ENCODE results near the gene SPHK2. TPM values are rescaled to one million over a fixed set of nuclear protein-coding genes. Genes with fewer than 3 reads are reported as not detected.

Gene SPHK2
- polyA plus RNA-seq, 1 of the 3 experiments (the other 2 are of a cell fraction): 14.8 TPM

DNA sequence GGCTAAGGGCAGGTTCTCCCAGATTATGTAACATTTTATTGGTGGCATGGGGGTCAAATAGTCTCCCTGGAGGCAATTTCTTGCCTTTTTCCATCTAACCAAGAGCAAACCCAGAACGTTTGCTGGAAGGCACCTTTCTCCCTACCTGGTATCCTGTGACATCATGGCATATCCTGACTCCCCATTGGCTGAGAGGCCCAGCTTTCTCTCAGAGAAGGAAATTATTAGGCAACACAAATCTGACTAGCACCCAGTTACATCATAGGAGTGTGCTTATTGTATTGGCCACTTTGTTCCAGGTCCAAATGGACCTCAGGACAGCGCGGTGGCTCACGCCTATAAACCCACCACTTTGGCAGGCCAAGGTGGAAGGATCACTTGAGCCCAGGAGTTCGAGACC lies 40.5 kb downstream of the SPHK2 start:
- CTCF ChIA-PET: no interaction called here
- no peak for DNase-seq

DNA sequence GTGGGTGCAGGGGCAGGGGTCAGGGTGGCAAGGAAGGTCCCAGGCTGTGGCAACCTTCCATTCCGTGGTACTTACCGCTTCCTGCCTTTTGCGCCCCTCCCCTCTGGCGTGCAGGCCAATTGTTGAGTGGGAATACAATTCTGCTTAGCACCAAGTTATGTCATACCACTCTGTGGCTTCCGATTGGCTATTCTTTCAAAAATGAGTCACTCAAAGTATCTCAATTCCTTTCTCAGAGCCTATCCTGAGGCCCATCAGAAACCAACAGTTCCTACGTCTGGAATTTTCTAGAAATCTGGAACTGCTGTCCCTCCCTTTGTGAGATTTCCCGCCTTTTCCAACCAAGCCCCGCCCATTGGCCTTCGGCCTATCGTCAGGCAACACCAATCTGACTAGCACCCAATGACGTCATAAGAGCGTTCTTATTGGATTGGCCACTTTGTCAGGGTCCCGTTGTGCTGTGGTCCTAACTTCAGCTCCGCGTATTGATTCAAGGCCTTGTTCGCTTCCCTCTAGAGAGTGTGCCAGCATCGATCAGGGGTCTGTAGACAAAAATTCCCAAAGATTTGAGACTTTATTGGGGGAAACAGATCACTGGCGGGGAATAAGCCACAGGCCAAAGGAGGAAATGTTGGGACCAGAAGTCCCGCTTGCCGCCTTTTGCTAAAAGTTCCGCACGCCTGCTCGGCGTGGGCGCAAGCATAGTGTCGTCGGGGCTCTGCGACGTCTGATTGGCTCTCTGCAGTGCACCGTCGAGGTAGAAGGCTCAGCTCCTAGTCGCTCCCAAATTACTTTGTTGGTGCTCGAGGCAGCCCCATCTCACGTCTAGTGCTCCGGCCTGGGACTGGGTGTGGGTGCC lies 41.8 kb downstream of the SPHK2 start:
- Histone ChIP-seq H3F3A (replicated peaks; ENCODE audit: insufficient read depth) (peaks cover 4% of the 10 kb centered on the region), H3K27ac (ENCODE audit: low read depth in 2 of 2, low read length in 1 of 2) (no peak overlapping the region; a peak in 1 of 4 replicates), H3K9ac (no peak overlapping the region), H3K79me2 (ENCODE audit: insufficient read depth) (no peaks in the 10 kb centered on the region), H3K27me3 (ENCODE audit: insufficient read depth) (no peaks in the 10 kb centered on the region), H3K4me3 (ENCODE audit: low read depth in 2 of 2, low read length in 1 of 2) (no peak overlapping the region), H3K4me1 (ENCODE audit: control insufficient read depth in 1 of 2, insufficient read depth in 2 of 2, low read depth in 1 of 2, low read length in 1 of 2) (peaks cover 0 to 2% of the 10 kb centered on the region in 2 experiments; a peak in 1 of 4 replicates), H3K9me3 (no peaks in the 10 kb centered on the region), H3K36me3 (replicated peaks in 1 of 2; ENCODE audit: control insufficient read depth in 1 of 2, insufficient read depth in 2 of 2, low read length in 1 of 2) (no peaks in the 10 kb centered on the region), H3K9me2 (no peaks in the 10 kb centered on the region), H3K4me2 (no peak overlapping the region), H4K20me1 (ENCODE audit: insufficient read depth) (no peaks in the 10 kb centered on the region), H2AFZ (ENCODE audit: low read depth) (no peak overlapping the region; the same call in 1 of the 2 replicates)
- ChIA-PET POLR2A (interaction anchor here (0.7 kb wide), 1 partner anchor 42 kb away, joined by 3 read pairs; no protein-coding TSS in a partner anchor), CTCF (no interaction called here)
- peak; percentile 88 for DNase-seq
- peak; percentile 99 for TF ChIP-seq RFX5 (IDR thresholded peaks at IDR 0.05; ENCODE audit: low read length)
- TF ChIP-seq, protein P1, sequence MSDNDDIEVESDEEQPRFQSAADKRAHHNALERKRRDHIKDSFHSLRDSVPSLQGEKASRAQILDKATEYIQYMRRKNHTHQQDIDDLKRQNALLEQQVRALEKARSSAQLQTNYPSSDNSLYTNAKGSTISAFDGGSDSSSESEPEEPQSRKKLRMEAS (IDR thresholded peaks at IDR 0.05; ENCODE audit: low read depth): peak; percentile 59; the same call in 1 of the 2 replicates
- no peak for TF ChIP-seq RCOR1 (IDR thresholded peaks at IDR 0.05; ENCODE audit: low read length)
- 78% methylated on average over 35 of the region's 35 CpGs for WGBS (ENCODE audit: low lambda C conversion rate)

More for the DNA sequence above, 40.5 kb downstream of the SPHK2 start:
- no peaks in the 10 kb centered on the region for H3K79me2 ChIP-seq (ENCODE audit: insufficient read depth)
- no peaks in the 10 kb centered on the region for H3K9me2 ChIP-seq
- peaks cover 0 to 3% of the 10 kb centered on the region in 2 experiments; a peak in 1 of 4 replicates for H3K4me1 ChIP-seq (ENCODE audit: control insufficient read depth in 1 of 2, insufficient read depth in 2 of 2, low read depth in 1 of 2, low read length in 1 of 2)
- no peak overlapping the region for H3K4me2 ChIP-seq
- H3K27ac ChIP-seq (ENCODE audit: low read depth in 2 of 2, low read length in 1 of 2): no peak overlapping the region
- WGBS (ENCODE audit: low lambda C conversion rate): 77% methylated on average over 5 of the region's 5 CpGs
- no peaks in the 10 kb centered on the region for H4K20me1 ChIP-seq (ENCODE audit: insufficient read depth)
- no peak overlapping the region for H3K4me3 ChIP-seq (ENCODE audit: low read depth in 2 of 2, low read length in 1 of 2)
- H2AFZ ChIP-seq (ENCODE audit: low read depth): no peak overlapping the region
- H3K9ac ChIP-seq: no peak overlapping the region
- POLR2A ChIA-PET: no interaction called here
- H3K27me3 ChIP-seq (ENCODE audit: insufficient read depth): no peaks in the 10 kb centered on the region
- no peaks in the 10 kb centered on the region for H3K9me3 ChIP-seq
- H3F3A ChIP-seq (replicated peaks; ENCODE audit: insufficient read depth): peaks cover 4% of the 10 kb centered on the region
- TF ChIP-seq TCF12 (IDR thresholded peaks at IDR 0.05) (no peak), RFX5 (IDR thresholded peaks at IDR 0.05; ENCODE audit: low read length) (peak; percentile 97)
- no peaks in the 10 kb centered on the region for H3K36me3 ChIP-seq (replicated peaks in 1 of 2; ENCODE audit: control insufficient read depth in 1 of 2, insufficient read depth in 2 of 2, low read length in 1 of 2)

- POLR2A ChIA-PET: interaction anchor here (0.7 kb wide), 1 partner anchor 41 kb away, joined by 3 read pairs; no protein-coding TSS in a partner anchor
- Histone ChIP-seq H3K36me3 (replicated peaks in 1 of 2; ENCODE audit: control insufficient read depth in 1 of 2, insufficient read depth in 2 of 2, low read length in 1 of 2) (no peaks in the 10 kb centered on the region), H3K79me2 (ENCODE audit: insufficient read depth) (no peaks in the 10 kb centered on the region), H3K4me1 (ENCODE audit: control insufficient read depth in 1 of 2, insufficient read depth in 2 of 2, low read depth in 1 of 2, low read length in 1 of 2) (peaks cover 0 to 2% of the 10 kb centered on the region in 2 experiments; a peak in 1 of 4 replicates), H2AFZ (ENCODE audit: low read depth) (no peak overlapping the region), H3K9me3 (no peaks in the 10 kb centered on the region), H3K4me3 (ENCODE audit: low read depth in 2 of 2, low read length in 1 of 2) (no peak overlapping the region), H3K9ac (no peak overlapping the region), H3K27me3 (ENCODE audit: insufficient read depth) (no peaks in the 10 kb centered on the region), H3K27ac (ENCODE audit: low read depth in 2 of 2, low read length in 1 of 2) (no peak overlapping the region), H4K20me1 (ENCODE audit: insufficient read depth) (no peaks in the 10 kb centered on the region), H3K9me2 (no peaks in the 10 kb centered on the region), H3K4me2 (no peak overlapping the region), H3F3A (replicated peaks; ENCODE audit: insufficient read depth) (peaks cover 4% of the 10 kb centered on the region)
- CTCF ChIA-PET: no interaction called here
- no peak for DNase-seq
- WGBS (ENCODE audit: low lambda C conversion rate): 96% methylated on average over 31 of the region's 50 CpGs
- TF ChIP-seq, protein P2, sequence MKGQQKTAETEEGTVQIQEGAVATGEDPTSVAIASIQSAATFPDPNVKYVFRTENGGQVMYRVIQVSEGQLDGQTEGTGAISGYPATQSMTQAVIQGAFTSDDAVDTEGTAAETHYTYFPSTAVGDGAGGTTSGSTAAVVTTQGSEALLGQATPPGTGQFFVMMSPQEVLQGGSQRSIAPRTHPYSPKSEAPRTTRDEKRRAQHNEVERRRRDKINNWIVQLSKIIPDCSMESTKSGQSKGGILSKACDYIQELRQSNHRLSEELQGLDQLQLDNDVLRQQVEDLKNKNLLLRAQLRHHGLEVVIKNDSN (IDR thresholded peaks at IDR 0.05; ENCODE audit: borderline replicate concordance, low read depth): no peak
- no peak for TF ChIP-seq USF2 (IDR thresholded peaks at IDR 0.05; ENCODE audit: borderline replicate concordance, low read depth, low read length)
- TF ChIP-seq EZH2phosphoT487 (IDR thresholded peaks at IDR 0.05; ENCODE audit: borderline replicate concordance, low read depth): no peak
- no peak for TF ChIP-seq NRF1 (IDR thresholded peaks at IDR 0.05; ENCODE audit: low read depth, low read length)
- TF ChIP-seq EP300 (IDR thresholded peaks at IDR 0.05; ENCODE audit: borderline replicate concordance in 1 of 2, low read depth in 1 of 2, low read length in 1 of 2): no peak
- TF ChIP-seq, protein P3, sequence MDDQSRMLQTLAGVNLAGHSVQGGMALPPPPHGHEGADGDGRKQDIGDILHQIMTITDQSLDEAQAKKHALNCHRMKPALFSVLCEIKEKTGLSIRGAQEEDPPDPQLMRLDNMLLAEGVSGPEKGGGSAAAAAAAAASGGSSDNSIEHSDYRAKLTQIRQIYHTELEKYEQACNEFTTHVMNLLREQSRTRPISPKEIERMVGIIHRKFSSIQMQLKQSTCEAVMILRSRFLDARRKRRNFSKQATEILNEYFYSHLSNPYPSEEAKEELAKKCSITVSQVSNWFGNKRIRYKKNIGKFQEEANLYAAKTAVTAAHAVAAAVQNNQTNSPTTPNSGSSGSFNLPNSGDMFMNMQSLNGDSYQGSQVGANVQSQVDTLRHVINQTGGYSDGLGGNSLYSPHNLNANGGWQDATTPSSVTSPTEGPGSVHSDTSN (IDR thresholded peaks at IDR 0.05): no peak
- TF ChIP-seq CHD2 (IDR thresholded peaks at IDR 0.05; ENCODE audit: low read length, partially characterized antibody): no peak
- TF ChIP-seq, protein P4, sequence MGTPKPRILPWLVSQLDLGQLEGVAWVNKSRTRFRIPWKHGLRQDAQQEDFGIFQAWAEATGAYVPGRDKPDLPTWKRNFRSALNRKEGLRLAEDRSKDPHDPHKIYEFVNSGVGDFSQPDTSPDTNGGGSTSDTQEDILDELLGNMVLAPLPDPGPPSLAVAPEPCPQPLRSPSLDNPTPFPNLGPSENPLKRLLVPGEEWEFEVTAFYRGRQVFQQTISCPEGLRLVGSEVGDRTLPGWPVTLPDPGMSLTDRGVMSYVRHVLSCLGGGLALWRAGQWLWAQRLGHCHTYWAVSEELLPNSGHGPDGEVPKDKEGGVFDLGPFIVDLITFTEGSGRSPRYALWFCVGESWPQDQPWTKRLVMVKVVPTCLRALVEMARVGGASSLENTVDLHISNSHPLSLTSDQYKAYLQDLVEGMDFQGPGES (IDR thresholded peaks at IDR 0.05; ENCODE audit: low read depth, low read length): no peak
- TF ChIP-seq TCF12 (IDR thresholded peaks at IDR 0.05): no peak
- TF ChIP-seq NFIC (IDR thresholded peaks at IDR 0.05; ENCODE audit: borderline replicate concordance): no peak
- TF ChIP-seq RAD21 (IDR thresholded peaks at IDR 0.05; ENCODE audit: low read length): no peak
- no peak for TF ChIP-seq MEF2A (IDR thresholded peaks at IDR 0.05; ENCODE audit: borderline replicate concordance, low read depth)
- TF ChIP-seq TAF1 (IDR thresholded peaks at IDR 0.05; ENCODE audit: borderline replicate concordance, low read depth, low read length): no peak
- no peak for TF ChIP-seq SMC3 (IDR thresholded peaks at IDR 0.05; ENCODE audit: low read depth, low read length)
Observed at GRCh38 chr19:48661711-48662090, 42.4 kb downstream of the SPHK2 start.

Data from SK-N-SH (cell line).